ENCODE results near the gene C3orf18. TPM values are rescaled to one million over a fixed set of nuclear protein-coding genes. Genes with fewer than 3 reads are reported as not detected.

C3orf18 gene
- total and polyA plus RNA-seq, 2 donors (not counting 3 experiments of a cell fraction or from before 2014, with no cell fraction given): 1.7 to 2.9 TPM

- no peaks in the 10 kb centered on the region for H3K9me3 ChIP-seq (replicated peaks; ENCODE audit: control insufficient read depth, insufficient read depth, low read length)
- no peak overlapping the region for H3K27ac ChIP-seq (ENCODE audit: insufficient read depth, low read depth, low read length)
- H3K9ac ChIP-seq (replicated peaks; ENCODE audit: extremely low read depth, insufficient read depth, low read length): no peak overlapping the region
- intact Hi-C loops (cut with micrococcal nuclease): no loop called here
- dilution Hi-C loops (cut with MboI; ENCODE audit: extremely low pct_ligation_motif_present, low sequenced_read_pairs): no loop called here
- no TSS peak for BruUV-seq (replicated peaks)
- no peaks in the 10 kb centered on the region for H3K79me2 ChIP-seq (ENCODE audit: control insufficient read depth, insufficient read depth, low read length)
- DNase-seq (ENCODE audit: low read depth, low spot score) (no peak), FAIRE-seq (no peak)
- no peak overlapping the region for H2AFZ ChIP-seq (ENCODE audit: low read depth, low read length)
- peaks cover 19 to 24% of the 10 kb centered on the region in 2 experiments for H3K27me3 ChIP-seq (ENCODE audit: control insufficient read depth in 2 of 2, insufficient read depth in 2 of 2, low read length in 2 of 2)
- ChIA-PET CTCF (interaction anchor here (0.6 to 1.4 kb wide), 2 partner anchors 8 to 180 kb away, joined by 3 to 8 read pairs; no protein-coding TSS in a partner anchor), POLR2A (interaction anchor here (0.6 kb wide), 1 partner anchor 966 kb away, joined by 4 read pairs; no protein-coding TSS in a partner anchor)
- H3K9me1 ChIP-seq (replicated peaks; ENCODE audit: control insufficient read depth, extremely low read depth, insufficient read depth, low read length): no peaks in the 10 kb centered on the region
- no peaks in the 10 kb centered on the region for H4K20me1 ChIP-seq (replicated peaks; ENCODE audit: control insufficient read depth, extremely low read depth, insufficient read depth, low read length)
- no peak overlapping the region for H3K4me2 ChIP-seq (ENCODE audit: insufficient read depth, low read length)
- TF ChIP-seq CTCF (IDR thresholded peaks at IDR 0.05; ENCODE audit: extremely low read depth in 1 of 2, insufficient read depth in 1 of 2, low read depth in 1 of 2, low read length in 2 of 2) (no peak), GATA2 (IDR thresholded peaks at IDR 0.05; ENCODE audit: insufficient read depth, insufficient read length, low read depth, low read length) (no peak), JUN (IDR thresholded peaks at IDR 0.05; ENCODE audit: borderline replicate concordance, insufficient read depth, insufficient read length, low read depth) (no peak), EZH2 (IDR thresholded peaks at IDR 0.05; ENCODE audit: borderline replicate concordance, low read depth, low read length, severe bottlenecking) (no peak), POLR2A (IDR thresholded peaks at IDR 0.05; ENCODE audit: low read depth, low read length) (no peak), POLR2AphosphoS5 (IDR thresholded peaks at IDR 0.05; ENCODE audit: insufficient read depth, low read depth, low read length) (no peak), MYC (IDR thresholded peaks at IDR 0.05; ENCODE audit: low read depth, low read length) (no peak), FOS (IDR thresholded peaks at IDR 0.05; ENCODE audit: borderline replicate concordance, insufficient read depth, low read length) (no peak)
- TF ChIP-seq, protein P1, sequence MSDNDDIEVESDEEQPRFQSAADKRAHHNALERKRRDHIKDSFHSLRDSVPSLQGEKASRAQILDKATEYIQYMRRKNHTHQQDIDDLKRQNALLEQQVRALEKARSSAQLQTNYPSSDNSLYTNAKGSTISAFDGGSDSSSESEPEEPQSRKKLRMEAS (IDR thresholded peaks at IDR 0.05; ENCODE audit: insufficient read depth, insufficient read length): no peak
- no peaks in the 10 kb centered on the region for H3K36me3 ChIP-seq (ENCODE audit: control insufficient read depth in 2 of 2, extremely low read depth in 1 of 2, insufficient read depth in 2 of 2, low read length in 2 of 2)
- no peaks in the 10 kb centered on the region for H3K4me1 ChIP-seq (ENCODE audit: control insufficient read depth, extremely low read depth, insufficient read depth, low read length)
- no peak overlapping the region for H3K4me3 ChIP-seq (replicated peaks in 1 of 3; ENCODE audit: insufficient read depth in 1 of 3, low read depth in 1 of 3, low read length in 3 of 3)
Measured at GRCh38 chr3:50533807-50534461, 33.6 kb downstream of the C3orf18 start.

Measured in endothelial cell of umbilical vein (primary cell).